ENCODE data around the gene FAM228B.

DNA sequence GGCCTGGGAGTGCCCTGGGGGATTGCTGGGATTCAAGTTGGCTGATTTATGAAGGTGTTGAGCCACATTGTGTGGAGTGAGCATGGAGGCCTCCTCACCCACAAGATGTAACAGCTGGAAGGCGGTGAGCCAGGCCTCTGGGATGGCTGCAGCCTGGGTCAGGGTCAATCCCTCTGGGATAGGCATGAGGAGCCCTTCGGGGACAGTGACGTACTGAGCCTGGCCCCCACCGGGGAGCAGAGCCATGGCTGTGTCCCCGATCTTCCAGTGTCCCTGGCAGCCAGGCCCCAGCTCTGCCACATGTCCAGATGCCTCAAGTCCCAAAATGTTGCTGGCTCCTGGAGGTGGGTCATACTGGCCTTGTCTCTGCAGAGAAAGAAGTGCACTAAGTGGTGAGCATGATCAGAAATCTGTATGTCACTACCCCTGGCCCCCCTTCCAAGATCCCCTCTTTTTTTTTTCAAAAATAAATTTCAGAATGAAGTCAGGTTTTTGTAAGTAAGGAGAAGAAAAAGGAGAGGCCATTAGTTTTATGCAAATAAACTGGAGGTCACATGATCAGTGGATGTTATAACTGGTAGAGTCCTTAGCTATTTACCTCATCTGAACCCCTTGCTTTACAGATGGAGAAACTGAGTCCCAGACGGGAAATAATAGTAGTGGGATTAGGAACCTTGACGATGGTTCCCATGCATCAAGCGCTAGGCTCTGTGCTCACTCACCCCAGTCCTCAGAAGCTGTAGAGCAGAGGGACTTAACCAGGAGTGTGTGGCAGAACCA, 40.3 kb upstream of the FAM228B start:
- TF ChIP-seq, protein P1, sequence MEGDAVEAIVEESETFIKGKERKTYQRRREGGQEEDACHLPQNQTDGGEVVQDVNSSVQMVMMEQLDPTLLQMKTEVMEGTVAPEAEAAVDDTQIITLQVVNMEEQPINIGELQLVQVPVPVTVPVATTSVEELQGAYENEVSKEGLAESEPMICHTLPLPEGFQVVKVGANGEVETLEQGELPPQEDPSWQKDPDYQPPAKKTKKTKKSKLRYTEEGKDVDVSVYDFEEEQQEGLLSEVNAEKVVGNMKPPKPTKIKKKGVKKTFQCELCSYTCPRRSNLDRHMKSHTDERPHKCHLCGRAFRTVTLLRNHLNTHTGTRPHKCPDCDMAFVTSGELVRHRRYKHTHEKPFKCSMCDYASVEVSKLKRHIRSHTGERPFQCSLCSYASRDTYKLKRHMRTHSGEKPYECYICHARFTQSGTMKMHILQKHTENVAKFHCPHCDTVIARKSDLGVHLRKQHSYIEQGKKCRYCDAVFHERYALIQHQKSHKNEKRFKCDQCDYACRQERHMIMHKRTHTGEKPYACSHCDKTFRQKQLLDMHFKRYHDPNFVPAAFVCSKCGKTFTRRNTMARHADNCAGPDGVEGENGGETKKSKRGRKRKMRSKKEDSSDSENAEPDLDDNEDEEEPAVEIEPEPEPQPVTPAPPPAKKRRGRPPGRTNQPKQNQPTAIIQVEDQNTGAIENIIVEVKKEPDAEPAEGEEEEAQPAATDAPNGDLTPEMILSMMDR (conservative IDR thresholded peaks at IDR 0.05; ENCODE audit: low read length) = no peak
- no peak for TF ChIP-seq EZH2phosphoT487 (IDR thresholded peaks at IDR 0.05; ENCODE audit: borderline replicate concordance)

Data from Loucy (cell line).